Glomerular visceral epithelial cell (primary cell): ENCODE results near the gene GBA3.

Source experiments
- DNase-seq: peaks from one replicate; pipeline ENCODE4 v3.0.0-alpha.2; 2016; ENCODE audit errors: extremely low spot score

Gene GBA3

GRCh38 chr4:22780797-22781196 is 88.1 kb downstream of the GBA3 start:
- DNase-seq, result no peak

- no peak for DNase-seq
Observed at GRCh38 chr4:22787753-22788375, 95.1 kb downstream of the GBA3 start.

- no peak for DNase-seq
Observed at GRCh38 chr4:22790631-22791030, 97.9 kb downstream of the GBA3 start.

- no peak for DNase-seq
Observed at GRCh38 chr4:22794732-22795131, 102.0 kb downstream of the GBA3 start.

- no peak for DNase-seq
Observed at GRCh38 chr4:22801391-22801790, 108.7 kb downstream of the GBA3 start.

- no peak for DNase-seq
Observed at GRCh38 chr4:22802876-22803275, 110.1 kb downstream of the GBA3 start.

- DNase-seq, result no peak
Observed at GRCh38 chr4:22803512-22803911, 110.8 kb downstream of the GBA3 start.

- no peak for DNase-seq
Observed at GRCh38 chr4:22814906-22815305, 122.2 kb downstream of the GBA3 start.

GRCh38 chr4:22824091-22824490 is 131.4 kb downstream of the GBA3 start:
- DNase-seq, result no peak

GRCh38 chr4:22842360-22843018 is 149.8 kb downstream of the GBA3 start:
- DNase-seq, result no peak

- no peak for DNase-seq
Observed at GRCh38 chr4:22848332-22848731, 155.6 kb downstream of the GBA3 start.

GRCh38 chr4:22850055-22850454 is 157.3 kb downstream of the GBA3 start:
- no peak for DNase-seq

GRCh38 chr4:22850630-22851029 is 157.9 kb downstream of the GBA3 start:
- no peak for DNase-seq

- no peak for DNase-seq
Observed at GRCh38 chr4:22857411-22857810, 164.7 kb downstream of the GBA3 start.

- DNase-seq, result no peak
Observed at GRCh38 chr4:22859318-22859717, 166.6 kb downstream of the GBA3 start.
